ENCODE data around the gene MCF2L.

Gene MCF2L

DNA sequence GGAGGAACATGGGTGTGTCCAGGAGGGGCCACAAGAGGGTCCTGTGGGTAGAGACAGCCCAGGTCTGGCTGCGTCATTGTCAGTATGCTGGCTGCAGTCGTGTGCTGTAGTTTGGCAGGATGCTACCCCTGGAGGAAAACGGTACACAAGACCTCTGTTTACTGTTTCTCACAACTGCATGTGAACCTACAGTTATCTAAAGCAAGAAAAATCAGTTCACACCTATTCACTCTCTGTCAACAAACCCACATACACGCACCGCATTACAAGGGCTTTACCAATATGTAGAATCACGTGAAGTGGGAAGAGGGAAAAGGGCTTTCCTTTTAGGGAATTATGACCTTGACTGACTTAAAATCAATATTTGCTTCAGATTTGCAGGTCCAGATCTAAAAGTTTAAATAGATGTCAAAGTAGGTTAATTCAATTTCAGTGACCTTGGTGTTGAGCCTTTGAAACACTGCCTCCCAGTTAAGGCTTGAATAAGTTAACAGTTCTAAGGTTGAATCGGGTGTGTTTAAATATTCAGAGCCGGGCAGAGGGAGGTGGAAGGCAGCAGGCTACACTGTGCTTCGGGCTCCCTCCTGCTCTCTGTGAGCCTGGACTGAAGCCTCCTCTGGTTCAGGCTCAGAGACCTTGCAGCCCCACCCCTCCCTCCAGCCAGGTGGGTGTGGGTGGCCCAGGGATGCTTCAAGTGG lies 17.2 kb upstream of the MCF2L start:
- DNase-seq (ENCODE audit: low spot score) = no peak

DNA sequence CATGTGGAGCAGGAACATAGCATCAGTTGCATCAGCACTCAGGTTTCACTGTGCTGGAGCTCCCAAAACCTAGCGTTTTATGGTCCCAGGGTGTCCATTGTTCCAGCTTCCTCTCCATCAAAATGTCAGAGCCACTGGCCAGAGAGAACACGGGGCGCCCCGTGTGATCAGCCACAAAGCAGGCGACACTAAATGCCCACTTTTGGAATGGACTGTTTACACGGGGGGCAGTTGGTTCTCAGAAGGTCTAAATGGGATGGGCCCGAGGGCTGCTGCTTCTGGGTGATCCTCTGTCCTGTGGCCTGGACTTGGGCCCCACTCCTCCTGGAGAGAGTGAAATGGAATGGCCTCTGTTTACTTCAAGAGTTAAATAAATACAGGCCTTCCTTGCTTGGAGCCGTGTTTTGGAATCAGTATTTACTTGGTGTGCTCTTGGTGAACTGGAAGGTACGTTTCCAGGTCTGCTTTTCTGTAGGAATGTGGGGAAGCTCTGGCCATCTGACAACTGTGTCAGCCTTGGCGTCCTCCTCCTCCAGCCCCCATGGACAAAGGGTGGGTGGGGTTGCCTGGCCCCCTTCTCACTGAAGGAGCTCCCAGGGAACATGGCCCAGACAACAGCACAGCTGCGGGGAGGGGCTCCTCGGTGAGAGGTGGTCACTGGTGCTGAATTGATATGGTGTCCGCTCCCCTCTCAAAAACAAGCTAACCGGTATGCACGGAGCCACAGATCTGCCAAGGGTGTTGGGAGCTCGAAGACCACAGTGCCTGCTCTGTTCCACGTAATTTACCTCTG lies 16.1 kb upstream of the MCF2L start:
- DNase-seq (ENCODE audit: low spot score) = no peak

DNA sequence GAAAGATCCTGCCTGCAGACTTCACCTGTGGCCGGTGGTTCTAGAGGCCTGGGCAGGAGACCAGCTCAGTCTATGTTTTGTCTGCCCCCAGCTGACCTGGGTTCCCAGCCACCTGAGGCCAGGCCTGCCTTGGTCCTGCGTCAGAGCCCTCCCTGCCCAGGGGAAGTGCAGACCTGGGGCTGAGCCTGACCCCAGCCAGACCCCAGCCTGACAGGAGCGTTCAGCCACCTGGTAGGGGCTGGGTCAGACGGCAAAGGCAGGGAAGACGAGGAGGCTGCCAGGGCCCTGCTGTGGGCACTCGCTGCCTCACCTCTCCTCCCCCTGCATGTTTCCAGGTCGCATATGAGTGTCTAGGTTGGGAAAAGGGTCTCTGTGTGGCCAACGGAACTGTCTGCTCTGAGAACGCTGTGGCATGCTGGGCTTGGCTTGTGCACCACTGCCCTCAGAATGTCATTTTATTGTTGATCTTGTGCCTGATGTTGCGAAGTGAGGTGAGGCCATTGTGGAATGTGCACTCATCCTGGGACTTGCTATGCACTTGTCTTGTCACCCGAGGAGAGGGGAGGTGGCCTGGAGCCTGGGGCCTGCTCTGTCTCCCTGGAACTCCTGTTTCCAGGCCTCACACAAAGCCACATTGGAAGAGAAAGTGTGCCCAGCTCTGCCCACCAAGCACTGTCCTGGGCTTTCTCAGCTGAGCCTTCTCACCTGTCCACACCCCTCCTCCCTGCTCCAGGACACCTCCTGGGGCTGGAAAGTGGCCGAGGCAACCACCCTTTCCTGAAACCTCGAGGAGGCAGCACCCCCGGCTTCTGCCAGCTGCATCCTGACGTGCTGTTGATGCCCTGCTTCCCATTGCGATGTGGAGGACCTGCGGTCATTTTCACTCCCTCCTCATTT lies 15.2 kb upstream of the MCF2L start:
- DNase-seq (ENCODE audit: low spot score) = no peak

DNA sequence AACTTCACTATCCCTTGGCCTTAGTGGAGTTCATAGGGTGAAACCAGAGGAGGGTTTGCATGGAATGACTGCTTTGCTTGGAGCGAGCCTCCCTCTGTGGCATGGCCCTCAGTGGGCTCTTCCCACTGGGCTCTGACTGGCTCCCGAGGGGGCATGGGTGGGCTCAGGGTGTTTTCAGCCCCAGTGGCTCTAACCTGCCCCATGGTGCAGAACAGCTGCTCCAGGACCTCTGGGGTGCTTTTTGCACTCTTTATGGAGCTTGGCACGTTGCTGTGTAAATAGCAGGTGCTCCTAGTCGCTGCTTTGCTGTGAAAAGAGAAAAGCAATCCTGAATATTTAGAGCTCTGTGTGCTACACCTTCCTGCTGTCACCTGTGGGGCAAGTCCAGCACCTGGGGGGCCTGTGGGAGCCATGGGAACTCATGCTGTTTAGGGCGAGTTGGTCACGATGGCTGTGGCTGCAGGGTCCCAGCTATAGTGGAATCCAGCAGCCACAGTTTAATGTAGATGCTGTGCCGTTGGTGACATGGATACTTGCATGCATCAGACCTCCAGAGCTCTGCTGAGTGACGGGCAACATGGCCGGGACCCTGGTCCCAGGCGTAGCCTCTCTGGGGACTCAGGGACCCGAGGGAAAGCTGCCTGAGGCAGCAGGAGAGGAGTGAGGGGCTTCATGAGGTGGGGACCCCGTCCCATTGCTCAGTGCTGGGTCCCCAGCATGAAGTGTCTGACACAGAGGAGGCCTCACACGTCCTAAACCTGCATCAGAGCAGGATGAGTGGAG lies 14.3 kb upstream of the MCF2L start:
- no peak for DNase-seq (ENCODE audit: low spot score)

DNA sequence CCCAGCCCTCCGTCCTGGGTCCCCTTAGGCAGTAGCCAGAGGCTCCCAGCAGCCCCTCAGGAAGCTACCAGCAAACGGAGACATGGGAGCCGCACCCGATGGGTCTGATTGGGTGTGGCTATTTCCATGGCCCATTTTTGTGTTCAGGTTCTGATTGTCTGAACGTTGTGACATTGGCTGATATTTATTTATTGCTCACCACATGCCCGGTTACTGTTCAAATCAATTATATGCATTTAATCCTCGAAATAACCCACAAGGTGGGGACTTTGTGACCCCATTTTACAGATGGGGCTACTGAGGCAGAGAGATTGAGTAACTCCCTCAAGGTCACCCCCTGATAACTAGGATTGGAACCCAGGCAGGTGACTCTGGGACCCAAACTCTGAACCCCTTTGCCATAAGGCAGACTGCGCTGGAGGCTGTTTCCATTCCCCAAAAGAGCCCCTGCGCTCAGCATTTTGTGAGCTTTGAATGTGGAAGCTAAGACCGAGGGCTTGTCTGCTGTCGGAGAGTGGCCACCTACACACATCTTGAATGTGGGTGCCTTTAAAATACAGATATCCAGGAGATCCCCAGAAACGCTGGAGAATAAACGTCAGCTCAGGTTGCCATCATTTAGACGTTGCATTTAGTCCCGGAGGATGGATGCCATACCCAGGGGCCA lies 13.6 kb upstream of the MCF2L start:
- no peak for DNase-seq (ENCODE audit: low spot score)

DNA sequence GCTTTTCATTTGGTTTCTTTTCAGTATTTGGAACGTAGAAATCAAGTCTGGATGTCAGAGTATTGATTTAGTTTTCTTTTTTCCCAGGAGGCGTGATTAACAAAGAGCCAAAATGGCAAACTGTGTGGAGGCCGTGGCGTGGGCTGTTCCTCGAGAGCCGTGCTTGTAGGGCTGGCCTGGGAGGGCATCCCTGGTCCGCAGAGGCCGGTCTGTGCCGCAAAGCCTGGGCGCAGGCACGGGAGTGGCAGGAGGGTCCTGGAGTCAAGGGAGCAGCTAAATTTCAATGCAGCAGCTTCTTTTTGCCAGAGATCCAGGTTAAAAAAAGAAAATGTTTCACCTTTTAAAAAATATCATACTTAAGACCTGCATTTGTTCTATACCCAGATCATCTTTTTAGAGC lies 13.1 kb upstream of the MCF2L start:
- DNase-seq (ENCODE audit: low spot score) = no peak

DNA sequence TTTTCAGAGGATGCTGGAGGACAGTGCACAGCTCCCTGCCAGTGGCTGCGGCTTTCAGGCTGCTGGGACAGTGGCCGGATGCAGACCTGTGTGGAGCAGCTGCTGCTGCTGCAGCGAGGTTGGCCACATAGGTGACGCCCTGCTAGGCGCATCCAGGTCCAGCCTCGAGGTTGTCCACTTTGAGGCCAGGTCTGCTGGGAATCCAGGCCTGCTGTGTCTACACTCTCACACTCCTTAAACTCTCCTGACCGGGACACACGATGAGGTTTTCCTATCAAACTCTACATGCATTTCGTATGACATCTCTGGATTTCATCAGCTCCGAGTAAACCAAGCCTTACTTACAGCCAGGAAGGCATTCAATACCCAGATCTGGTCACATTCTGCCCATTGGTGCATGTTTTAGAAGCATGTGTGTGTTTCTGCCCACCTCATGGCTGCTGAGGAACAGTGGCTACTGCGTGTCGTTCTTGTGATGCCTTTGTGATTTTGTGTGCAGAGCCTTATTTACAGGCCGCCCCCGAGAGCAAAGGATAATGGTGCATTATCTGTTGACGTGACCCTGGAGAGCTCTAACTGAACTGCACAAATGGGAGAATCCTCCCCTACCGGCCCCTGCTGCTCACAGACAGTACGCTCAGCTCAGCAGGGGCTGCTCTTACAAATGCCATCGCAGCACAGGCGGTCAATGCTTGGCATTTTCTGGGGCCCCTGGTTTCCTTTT lies 12.3 kb upstream of the MCF2L start:
- DNase-seq (ENCODE audit: low spot score) = no peak

DNA sequence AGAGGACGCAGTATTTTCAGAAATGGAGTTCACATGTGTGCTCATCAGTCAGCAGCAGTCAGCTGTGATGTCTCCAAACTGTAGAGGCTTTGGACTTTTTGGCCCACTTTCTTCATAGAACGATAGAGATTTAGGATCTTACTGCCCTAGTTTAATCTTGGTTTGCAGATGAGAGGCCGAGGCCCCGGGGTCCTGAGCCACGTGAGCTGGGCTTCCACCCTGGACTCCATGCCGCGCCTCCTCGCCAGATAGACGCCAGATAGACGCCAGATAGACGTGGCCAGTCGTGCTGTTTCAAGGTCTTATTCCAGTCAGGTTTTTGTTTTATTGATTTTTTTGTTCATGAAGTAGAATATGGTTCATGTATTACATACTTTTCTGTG lies 11.7 kb upstream of the MCF2L start:
- no peak for DNase-seq (ENCODE audit: low spot score)

DNA sequence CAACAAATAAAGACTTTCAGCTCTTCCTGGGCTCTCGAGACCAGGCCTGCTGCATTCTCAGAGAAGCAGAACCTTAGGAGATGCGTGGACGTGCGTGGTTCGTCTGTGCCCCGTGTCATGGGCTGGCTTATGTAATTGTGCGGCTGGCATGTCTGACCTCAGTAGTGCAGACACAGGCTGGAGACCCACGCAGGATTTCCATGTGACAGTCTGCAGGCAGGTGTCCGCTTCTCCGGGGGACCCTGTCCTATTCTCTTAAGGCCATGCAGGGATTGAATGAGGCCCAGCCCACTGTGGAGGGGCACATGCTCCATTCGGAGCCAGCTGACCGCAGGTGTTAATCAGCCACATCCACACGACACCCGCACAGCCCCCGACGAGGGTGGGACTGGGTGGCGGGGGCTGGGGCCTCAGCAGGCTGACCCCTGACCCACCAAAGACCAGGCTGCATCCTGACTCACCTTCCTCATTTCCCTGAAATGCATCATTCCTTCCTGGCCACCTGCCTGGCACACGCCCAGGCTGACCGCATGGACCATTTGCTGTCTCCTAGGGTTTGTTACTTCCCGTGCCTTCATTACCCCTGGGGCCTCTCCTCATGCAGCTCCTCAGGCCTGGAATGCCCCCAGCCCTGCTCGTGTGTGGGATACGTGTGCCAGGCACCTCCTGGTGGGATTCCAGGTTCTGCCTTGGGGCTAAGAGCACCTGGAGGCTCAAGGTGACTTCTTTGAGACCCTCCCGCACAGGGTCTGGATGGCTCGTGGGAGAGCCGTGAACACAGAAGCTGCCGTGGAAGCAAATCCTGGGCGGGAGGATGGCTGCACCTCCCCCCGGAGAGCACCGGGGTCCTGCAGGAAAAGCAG lies 10.7 kb upstream of the MCF2L start:
- no peak for DNase-seq (ENCODE audit: low spot score)

DNA sequence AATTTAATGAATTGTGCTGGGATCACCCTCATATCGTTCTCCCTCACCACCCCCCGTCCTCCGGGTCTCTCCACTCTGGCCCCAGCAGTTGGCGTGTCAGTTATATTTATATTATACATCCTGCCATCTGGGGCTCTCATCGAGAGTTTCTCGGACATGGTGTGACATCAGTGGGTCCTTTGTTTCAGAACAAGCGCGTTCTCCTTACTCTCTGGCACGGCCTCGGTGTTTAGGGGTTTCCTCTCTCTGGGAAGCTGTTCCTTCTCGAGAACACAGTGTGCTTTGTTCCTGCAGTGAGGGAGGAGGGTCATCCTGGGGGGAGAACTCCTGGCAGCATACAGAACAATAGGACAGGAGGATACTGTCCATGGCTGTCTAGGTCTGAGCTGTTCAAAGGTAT lies 9.8 kb upstream of the MCF2L start:
- DNase-seq (ENCODE audit: low spot score) = no peak

DNA sequence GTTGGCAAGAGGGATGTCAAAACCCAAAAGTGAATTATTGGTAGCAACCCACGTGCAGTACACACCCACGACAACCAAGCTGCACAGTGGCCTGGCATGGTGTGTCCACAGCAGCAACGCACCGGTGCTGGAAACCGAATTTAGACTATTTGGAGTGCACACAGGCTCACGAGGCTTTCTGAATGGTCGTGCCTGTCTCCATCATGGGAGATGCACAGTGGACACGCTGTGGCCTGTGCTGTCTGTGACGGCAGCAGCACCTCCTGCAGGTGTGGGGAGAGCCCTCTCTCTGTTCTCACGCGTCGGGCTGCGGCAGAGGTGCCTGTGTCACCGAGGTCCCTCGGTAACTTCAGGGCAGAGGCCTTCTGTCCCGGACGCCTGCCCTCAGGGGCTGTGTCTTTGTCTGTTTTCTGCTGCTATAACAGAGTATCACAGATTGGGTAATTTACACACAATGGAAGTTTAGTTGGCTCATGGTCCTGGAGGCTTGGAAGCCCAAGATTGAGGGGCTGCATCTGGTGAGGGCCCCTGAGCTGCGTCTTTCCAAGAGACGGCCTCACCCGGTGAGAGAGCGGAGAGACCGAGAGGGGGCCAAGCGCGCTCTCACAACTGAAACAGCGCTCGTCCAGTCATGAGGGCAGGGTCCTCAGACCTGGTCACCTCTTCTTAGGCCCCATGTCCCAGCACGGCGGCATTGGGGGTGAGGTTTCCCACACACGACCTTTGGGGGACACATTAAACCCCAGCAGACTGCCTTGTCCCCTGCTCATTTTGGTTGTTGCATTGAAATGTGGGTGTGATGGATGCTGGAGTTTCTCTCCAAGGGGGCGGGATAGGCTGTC lies 9.1 kb upstream of the MCF2L start:
- no peak for DNase-seq (ENCODE audit: low spot score)

DNA sequence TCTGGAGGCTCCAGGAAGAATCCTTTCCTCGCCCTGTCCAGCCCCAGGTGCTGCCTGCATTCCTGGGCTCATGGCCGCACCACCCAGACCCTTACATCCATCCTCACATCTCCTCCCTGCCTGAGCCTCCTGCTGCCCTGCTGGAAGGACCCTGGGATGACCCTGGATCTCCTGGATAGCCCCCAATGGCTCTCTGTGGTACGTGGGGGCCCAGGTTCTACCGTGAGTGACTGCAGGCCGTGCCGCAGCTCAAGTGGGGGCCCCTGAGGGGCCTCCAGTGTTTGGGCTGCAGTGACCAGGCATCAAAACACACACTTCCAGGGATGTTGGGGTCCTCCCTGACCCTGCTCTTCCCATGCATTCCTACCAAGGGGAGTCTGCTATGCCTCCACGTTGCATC lies 8.3 kb upstream of the MCF2L start:
- DNase-seq (ENCODE audit: low spot score) = no peak

DNA sequence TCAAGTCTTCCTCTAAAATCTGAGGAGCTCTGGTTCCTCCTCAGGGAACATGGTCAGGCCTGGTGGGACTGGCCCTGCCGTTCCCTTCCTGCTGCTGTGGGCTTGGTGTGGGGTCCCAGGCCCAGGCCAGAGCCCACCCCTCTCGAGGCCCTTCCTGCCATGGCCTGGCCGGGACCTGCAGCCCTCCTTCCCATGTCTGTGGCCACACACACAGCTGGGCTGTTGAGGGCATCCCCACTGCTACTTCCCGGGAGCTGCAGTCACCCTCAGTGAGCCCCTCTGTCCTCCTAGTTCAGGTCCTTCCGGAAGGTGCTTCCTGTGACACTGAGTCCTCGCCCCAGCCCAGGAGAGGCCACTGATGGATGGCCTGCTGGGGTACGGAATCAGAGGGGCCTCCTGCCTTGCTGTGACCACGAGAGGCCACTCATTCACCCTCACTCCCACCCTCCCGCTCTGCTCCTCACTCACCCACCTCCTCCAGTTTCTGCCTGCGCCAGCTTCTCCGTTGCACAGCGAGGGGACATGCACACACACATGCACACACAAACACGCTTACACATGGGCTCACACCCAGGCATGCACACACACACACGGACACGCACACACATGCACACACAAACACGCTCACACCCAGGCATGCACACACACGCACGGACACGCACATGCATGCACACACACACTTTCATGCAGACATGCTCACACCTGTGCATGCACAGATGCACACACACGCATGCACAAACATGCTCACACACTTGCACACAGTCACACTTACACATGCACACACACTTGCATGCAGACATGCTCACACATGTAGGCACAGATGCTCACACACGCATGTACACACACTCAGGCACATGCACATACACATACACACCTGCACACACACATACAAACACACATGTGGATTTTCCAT lies 7.3 kb upstream of the MCF2L start:
- DNase-seq (ENCODE audit: low spot score) = no peak

DNA sequence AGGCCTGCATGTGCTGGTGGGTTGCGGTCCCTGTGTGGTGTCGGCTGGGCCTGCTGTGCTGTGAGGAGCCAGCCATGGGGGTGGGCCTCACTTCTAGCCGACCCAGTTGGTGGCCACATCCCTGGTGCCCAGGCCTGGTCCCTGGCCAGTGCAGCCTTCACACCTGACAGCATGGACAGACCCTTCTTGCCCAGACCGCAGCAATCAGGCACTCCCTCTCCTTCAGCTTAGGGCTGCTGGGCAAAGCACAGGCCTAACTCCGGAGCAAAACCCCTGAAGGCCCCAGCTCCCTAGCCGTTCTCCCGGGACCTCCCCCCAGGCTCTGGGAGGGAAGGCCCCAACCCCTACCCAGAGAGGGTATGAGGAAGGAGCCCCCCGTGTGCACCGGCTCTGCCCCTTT lies 6.6 kb upstream of the MCF2L start:
- DNase-seq (ENCODE audit: low spot score) = no peak

DNA sequence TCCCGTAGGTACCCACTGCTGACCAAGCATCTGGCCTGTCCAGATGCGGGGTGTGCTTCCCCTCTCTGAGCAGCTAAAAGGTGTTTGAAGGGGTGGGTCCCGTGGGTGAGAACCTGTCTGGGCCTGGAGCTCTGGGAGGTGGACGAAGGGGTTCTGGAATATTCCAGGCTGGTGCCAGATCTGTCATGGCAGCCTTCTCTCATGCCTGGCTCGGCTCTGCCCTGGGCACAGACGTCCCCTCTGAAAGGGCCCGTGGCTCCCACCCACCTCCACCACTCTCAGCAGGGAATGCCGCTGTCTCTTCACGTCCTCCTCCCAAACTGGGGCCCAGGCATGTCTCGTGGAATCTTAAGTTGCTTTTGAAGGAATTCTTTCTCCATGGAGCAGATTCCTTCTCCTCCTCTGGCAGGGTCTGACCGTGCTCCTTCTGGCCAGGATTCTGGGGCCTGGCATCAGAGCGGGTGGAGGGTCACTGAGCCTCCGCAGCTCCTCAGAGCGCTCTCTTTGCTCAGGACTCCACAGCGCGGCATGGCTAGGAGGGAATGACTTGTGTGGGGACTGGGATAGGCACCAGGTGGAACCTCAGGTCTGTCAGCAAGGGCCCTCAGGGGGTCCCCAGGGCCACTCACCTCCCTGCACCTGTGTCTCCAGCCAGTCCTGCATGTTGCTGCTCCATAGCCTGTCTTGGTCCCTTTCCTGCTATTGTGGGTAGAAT lies 5.9 kb upstream of the MCF2L start:
- DNase-seq (ENCODE audit: low spot score) = no peak

DNA sequence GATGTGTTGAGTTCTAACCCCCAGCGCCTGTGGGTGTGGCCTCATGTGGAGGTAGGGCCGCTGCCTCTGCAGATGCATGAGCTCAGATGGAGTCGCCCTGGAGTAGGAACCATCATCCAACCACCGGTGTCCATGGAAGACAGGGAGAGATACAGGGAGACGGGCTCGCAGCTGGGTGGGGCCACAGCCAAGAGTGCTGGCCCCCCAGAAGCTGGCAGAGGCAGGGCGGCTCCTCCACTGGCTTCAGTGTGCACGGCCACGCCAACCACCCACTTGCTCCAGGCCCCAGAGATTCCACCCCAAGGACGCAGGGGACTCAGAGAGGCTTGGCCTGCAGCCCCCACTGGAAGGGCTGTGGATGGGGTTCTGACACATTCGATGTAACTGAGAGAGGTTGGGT lies 5.4 kb upstream of the MCF2L start:
- DNase-seq (ENCODE audit: low spot score) = no peak

DNA sequence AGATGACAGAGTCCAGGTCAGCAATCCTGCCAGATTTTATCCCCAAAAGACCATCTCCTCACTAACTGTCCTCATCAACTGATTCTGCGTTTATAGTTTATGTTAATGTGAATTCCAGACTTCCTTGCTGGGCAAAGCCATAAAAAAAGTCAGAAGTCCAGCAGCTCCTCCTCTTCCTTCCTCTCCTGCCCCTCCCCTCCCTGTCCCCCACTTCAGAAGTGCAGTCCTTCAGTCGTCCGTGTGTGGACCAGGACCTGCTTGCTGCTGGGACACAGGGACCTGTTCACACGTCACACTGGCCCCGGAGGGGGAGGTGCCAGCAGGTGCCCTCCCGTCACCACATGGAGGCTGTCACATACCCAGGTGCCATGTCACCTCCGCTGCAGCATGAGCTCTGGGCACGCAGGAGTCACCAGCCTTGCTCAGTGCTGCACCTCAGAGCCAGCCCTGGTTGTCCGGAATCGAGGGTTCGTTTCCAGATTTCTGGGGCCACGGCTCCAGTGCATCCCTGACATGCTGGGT lies 4.0 kb upstream of the MCF2L start:
- DNase-seq (ENCODE audit: low spot score) = no peak
